Left lung (tissue), 10 donors: ENCODE data around the gene SLIT3. TPM values are rescaled to one million over a fixed set of nuclear protein-coding genes. Genes with fewer than 3 reads are reported as not detected.

Source experiments
- ATAC-seq: fragments of 200-7000 bp; cut with Tn5 transposase; one replicate; pipeline ENCODE4 v1.9.1; 2020; ENCODE audit warnings: moderate library complexity
- DNase-seq, 4 donors: peaks; one replicate each; pipeline ENCODE4 v3.0.0-alpha.2; 2013 to 2020
- H3K27ac ChIP-seq, 2 donors: fragments of 200-600 bp; sonication (generic) in 1 of 2; one replicate each; pipeline versions ENCODE4 v1.5.0 to v1.8.0; 2020 to 2021
- H3K27me3 ChIP-seq, 2 donors: fragments of 200-600 bp; sonication (generic) in 1 of 2; one replicate each; pipeline versions ENCODE4 v1.5.0 to v1.8.0; 2020 to 2021
- H3K36me3 ChIP-seq, 2 donors: fragments of 200-600 bp; sonication (generic) in 1 of 2; one replicate each; pipeline versions ENCODE4 v1.5.0 to v1.8.0; 2020 to 2021
- H3K4me1 ChIP-seq, 2 donors: fragments of 200-600 bp; one replicate each; pipeline ENCODE4 v1.8.0; 2021
- H3K4me3 ChIP-seq, 2 donors: fragments of 200-600 bp; sonication (generic) in 1 of 2; one replicate each; pipeline versions ENCODE4 v1.5.0 to v1.8.0; 2020 to 2021; ENCODE audit warnings: mild to moderate bottlenecking in 1 of 2
- H3K9me3 ChIP-seq, 2 donors: fragments of 200-600 bp; sonication (generic) in 1 of 2; one replicate each; pipeline versions ENCODE4 v1.5.0 to v1.8.0; 2020 to 2021
- CTCF ChIP-seq, 2 donors: fragments of 200-600 bp; sonication (generic) in 1 of 2; IDR thresholded peaks; one replicate each; pipeline versions ENCODE4 v1.5.0 to v1.8.0; 2021; ENCODE audit warnings: antibody characterized with exemption in 2 of 2
- intact Hi-C, 2 donors: fragments of 100-400 bp; cut with DNase I; formaldehyde crosslinking; loops; one replicate each; pipeline versions ENCODE4 v1.11.2 to v1.14.2; 2022
- polyA plus RNA-seq, 6 donors: library from polyadenylated mRNA; unstranded; fragments of 120-200 nt; gene quantifications; one replicate each; pipeline ENCODE4 v1.2.1, GENCODE V29; 2013; ENCODE audit not compliant: insufficient read length in 6 of 6
- total RNA-seq, 2 donors: library from RNA; stranded (reverse); fragmentation: NEBNext Ultra II Directional; extraction: Animal tissue kit (Norgen Biotek cat#: 25700); gene quantifications; one replicate each; pipeline ENCODE4 v1.2.1, GENCODE V29; 2021
- donor health status: DM: no; HTN: yes; CAD: no.
- donor health status: DM: no; HTN: no; CAD: no.

Gene SLIT3
- total and polyA plus RNA-seq, 8 donors, result 37.6 to 77.1 (median 45.9) TPM

GRCh38 chr5:169011451-169011850, 289.5 kb downstream of the SLIT3 start:
- ATAC-seq (no peak), DNase-seq (no peak)
- no peaks in the 10 kb centered on the region for H3K27me3 ChIP-seq
- no peak overlapping the region for H3K4me3 ChIP-seq
- H3K9me3 ChIP-seq, result no peaks in the 10 kb centered on the region
- intact Hi-C loops, result no loop called here
- no peak for TF ChIP-seq CTCF (IDR thresholded peaks at IDR 0.05)
- H3K27ac ChIP-seq, result no peak overlapping the region
- no peaks in the 10 kb centered on the region for H3K4me1 ChIP-seq
- H3K36me3 ChIP-seq, result no peaks in the 10 kb centered on the region

- Histone ChIP-seq H3K27me3 (no peaks in the 10 kb centered on the region), H3K27ac (no peak overlapping the region), H3K36me3 (no peaks in the 10 kb centered on the region), H3K9me3 (no peaks in the 10 kb centered on the region), H3K4me3 (no peak overlapping the region), H3K4me1 (no peaks in the 10 kb centered on the region)
- DNase-seq (no peak), ATAC-seq (no peak)
- intact Hi-C loops, result no loop called here
- no peak for TF ChIP-seq CTCF (IDR thresholded peaks at IDR 0.05)
These were observed 289.9 kb downstream of the SLIT3 start for GRCh38 chr5:169011009-169011408.

- DNase-seq (no peak), ATAC-seq (no peak)
- Histone ChIP-seq H3K27ac (no peak overlapping the region), H3K4me3 (no peak overlapping the region), H3K9me3 (no peaks in the 10 kb centered on the region), H3K4me1 (no peaks in the 10 kb centered on the region), H3K36me3 (no peaks in the 10 kb centered on the region), H3K27me3 (no peaks in the 10 kb centered on the region)
- no peak for TF ChIP-seq CTCF (IDR thresholded peaks at IDR 0.05)
- intact Hi-C loops, result no loop called here
These were observed 291.8 kb downstream of the SLIT3 start for GRCh38 chr5:169009123-169009522.

GRCh38 chr5:169006842-169007790, 293.8 kb downstream of the SLIT3 start:
- intact Hi-C loops, result no loop called here
- no peaks in the 10 kb centered on the region for H3K36me3 ChIP-seq
- H3K4me3 ChIP-seq, result no peak overlapping the region
- no peaks in the 10 kb centered on the region for H3K4me1 ChIP-seq
- no peak for TF ChIP-seq CTCF (IDR thresholded peaks at IDR 0.05)
- DNase-seq, result no peak
- H3K27me3 ChIP-seq, result no peaks in the 10 kb centered on the region
- no peak for ATAC-seq
- H3K9me3 ChIP-seq, result no peaks in the 10 kb centered on the region
- no peak overlapping the region for H3K27ac ChIP-seq

- Histone ChIP-seq H3K27me3 (no peaks in the 10 kb centered on the region), H3K4me1 (no peaks in the 10 kb centered on the region), H3K36me3 (no peaks in the 10 kb centered on the region), H3K27ac (no peak overlapping the region), H3K4me3 (no peak overlapping the region), H3K9me3 (no peaks in the 10 kb centered on the region)
- intact Hi-C loops, result no loop called here
- no peak for TF ChIP-seq CTCF (IDR thresholded peaks at IDR 0.05)
- ATAC-seq (no peak), DNase-seq (no peak)
These were observed 296.4 kb downstream of the SLIT3 start for GRCh38 chr5:169004551-169004950.
